ENCODE measurements around the gene RPS6KA6.

Gene RPS6KA6

DNA sequence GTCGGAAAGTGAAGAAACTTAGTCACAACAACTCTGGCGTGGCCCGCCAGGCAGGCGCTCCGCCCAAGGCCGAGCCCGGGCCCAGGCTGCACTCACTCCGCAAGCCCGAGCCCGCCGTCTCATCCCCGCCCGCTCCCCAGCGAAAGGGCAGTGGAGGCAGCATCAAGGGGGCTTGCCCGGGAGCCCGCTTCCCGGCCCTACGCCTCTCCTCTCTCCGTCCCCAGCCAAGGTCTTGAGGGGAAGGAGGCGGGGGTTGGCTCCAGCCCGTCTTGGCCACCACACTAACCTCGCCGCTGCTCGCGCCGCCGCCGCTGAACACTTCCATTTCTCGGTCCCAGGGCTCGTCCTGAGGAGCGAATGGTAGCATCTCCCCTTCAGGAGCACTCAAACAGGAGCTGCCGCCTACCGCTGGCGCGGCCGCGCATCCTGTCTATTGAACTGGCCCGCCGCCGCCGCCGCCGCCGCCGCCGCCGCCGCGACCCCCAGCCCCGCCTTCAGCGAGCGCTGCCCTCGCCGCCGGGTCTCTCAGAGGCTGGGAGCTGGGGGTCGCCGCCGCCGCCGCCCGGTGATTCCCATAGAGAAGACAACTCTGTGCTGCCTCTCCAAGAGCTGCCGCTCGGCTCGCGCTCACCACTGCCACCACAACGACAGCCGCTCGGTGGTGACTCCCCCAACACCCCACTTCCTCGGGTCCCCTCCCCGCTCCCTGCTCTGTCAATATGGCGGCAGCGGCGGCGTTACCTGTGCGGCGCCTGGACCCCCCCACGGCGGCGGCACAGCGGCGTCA is at the start of gene RPS6KA6:
Gene RPS6KA6, minus strand, starts transcription at position 667 of the 787 bp plus-strand sequence. Its CDS starts 300 bp downstream, at position 367.
- no peak for DNase-seq

GRCh38 chrX:84224741-84225140 is 36.7 kb upstream of the RPS6KA6 start:
- DNase-seq, result no peak

- no peak for DNase-seq
These were observed 35.3 kb upstream of the RPS6KA6 start for GRCh38 chrX:84223261-84223660.

DNA sequence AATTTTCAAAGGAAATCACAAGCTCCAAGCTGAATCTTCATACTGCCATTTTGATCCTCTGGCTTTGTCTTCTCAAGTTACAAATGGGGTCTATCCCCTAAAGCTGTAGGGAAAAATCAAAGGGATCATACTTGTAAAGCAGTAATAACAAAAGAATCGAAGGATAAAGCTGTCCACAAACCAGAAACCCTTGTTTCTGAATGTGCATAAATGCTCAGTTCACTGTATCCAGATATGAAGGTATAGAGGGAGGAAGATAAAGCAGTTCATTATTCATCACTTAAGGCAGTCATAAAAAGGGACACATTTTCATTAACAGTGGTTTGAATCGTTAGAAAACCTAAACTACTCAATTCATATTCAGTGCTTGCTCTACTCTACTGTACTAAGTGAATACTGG is 33.2 kb upstream of the RPS6KA6 start:
- DNase-seq, result no peak

DNA sequence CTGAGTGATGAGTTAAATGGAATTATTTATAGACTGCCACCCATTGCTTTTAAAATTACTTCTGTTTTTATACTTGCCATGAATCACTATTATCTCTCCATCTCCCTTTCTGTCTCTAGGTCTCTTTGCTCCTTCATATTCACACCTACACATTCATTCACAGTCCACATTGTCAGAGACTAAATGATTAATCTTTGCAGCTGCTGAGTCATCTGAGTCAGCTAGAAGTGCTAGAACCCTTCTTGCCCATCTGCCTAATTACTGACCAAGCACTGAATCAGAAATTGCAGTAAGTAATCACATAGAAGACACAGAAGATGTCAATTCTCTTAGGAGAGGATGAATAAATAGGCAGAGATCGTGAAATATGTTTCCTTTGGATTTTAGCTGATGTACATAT is 31.6 kb upstream of the RPS6KA6 start:
- peak; percentile 7 for DNase-seq

- DNase-seq, result peak; percentile 33
These were observed 30.7 kb upstream of the RPS6KA6 start for GRCh38 chrX:84218726-84219125.

- DNase-seq, result no peak
These were observed 28.9 kb upstream of the RPS6KA6 start for GRCh38 chrX:84216881-84217280.

DNA sequence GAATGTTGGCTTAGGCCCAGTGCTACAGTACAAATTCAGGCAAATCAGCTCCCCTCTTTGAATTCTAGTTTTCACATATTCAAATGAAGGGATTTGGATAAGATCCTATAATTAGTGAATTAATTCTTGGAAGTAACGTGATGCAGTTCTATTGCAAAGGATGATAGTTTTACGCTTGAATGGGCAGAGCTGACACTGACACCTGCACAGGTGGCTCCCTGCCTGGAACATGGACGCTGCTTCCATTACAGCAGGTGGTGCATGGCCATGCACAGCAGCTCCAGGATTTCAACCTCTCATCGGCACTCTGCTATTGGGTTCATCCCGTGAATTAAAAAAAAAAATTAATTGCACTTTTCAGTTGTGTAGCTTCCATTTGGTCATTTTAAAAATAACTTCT is 28.4 kb upstream of the RPS6KA6 start:
- peak; percentile 29 for DNase-seq

GRCh38 chrX:84205276-84205675 is 17.3 kb upstream of the RPS6KA6 start:
- no peak for DNase-seq

- DNase-seq, result no peak
These were observed 11.7 kb upstream of the RPS6KA6 start for GRCh38 chrX:84199688-84200087.

- no peak for DNase-seq
These were observed 9.6 kb upstream of the RPS6KA6 start for GRCh38 chrX:84197550-84197949.

DNA sequence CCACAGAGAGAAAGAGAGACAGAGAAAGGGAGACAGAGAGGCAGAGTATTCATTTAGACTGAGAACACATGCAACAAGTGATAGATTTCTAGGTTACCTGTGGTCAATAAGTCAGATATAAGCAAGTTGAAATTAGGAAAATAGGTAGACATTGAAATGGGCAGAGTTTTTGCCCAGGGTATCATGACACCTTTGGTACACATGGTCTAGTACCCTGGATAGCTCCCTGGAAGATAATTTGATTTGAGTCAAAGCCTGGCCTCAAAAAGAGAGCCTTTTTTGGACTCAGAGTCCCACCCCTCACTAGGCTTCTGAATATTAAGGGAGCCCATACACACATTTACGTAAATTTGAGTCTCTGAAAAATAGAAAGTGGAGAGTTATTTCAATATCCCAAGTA is 4.0 kb upstream of the RPS6KA6 start:
- no peak for DNase-seq

DNA sequence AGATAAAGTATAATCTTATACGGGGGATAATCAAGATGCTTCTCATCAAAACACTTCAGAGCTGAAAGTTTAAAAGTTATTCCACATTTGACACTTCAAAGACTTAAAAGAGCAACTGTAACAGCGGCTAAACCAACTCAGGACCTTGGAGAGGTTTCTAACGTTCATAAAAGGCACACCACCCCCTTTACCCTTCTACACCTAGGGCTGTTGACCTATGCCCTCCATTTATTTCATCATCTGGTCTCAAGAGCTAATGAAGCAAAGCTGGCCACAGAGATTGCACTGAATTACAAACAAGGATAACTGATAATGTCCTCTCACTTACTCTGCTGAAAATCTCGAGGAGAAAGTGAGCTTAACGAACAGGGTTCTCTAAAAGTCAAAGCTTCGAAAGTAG is 1.1 kb upstream of the RPS6KA6 start:
- no peak for DNase-seq

DNA sequence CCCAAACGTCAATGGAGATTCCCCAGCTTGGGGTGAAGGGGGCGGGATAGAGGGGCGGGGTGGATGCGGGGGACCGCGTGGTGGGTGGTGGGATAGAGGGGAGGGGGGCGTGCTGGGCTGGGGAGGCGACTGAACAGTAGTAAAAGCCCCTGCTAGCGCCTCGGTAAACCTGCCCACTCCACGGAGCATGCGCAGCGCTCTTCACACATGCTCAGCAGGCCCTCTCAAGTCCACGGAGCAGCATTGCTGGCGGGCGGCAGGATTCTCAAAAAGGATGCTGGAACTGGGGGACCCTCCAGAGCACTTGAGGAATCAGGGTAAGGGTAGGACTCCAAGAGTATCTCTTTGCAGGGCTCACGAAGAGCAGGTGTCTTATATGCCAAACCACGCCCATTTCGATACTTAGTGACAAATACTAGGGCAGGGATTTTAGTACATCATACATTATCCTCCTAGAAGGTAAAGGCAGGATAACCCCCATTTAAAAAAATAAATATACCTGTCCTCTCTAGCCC is 378 bp upstream of the RPS6KA6 start:
- peak; percentile 77 for DNase-seq

- DNase-seq, result no peak
These were observed 1.1 kb downstream of the RPS6KA6 start for GRCh38 chrX:84186603-84187532.

- DNase-seq, result no peak
These were observed 5.5 kb downstream of the RPS6KA6 start for GRCh38 chrX:84182516-84182915.

- DNase-seq, result no peak
These were observed 12.0 kb downstream of the RPS6KA6 start for GRCh38 chrX:84175958-84176357.

GRCh38 chrX:84175274-84175673 is 12.7 kb downstream of the RPS6KA6 start:
- no peak for DNase-seq

- DNase-seq, result no peak
These were observed 13.7 kb downstream of the RPS6KA6 start for GRCh38 chrX:84174348-84174747.

DNA sequence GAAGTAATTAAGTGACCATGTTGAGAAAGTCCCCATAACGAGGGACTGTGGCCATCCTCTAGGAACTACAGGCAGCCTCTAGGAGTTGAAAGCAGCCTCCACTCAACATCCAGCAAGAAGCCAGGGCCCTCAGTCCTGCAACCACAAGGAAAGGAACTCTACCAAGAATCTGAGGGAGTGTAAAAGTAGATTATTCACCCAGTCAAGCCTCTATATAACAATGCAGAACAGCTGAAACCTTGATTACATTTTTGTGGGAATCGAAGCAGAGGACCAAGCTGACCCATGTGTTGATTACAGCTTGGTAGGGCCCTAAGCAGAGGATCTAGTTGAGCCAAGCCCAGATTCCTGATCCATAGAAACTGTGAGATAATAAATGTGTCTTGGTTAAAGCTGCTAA is 17.1 kb downstream of the RPS6KA6 start:
- no peak for DNase-seq

DNA sequence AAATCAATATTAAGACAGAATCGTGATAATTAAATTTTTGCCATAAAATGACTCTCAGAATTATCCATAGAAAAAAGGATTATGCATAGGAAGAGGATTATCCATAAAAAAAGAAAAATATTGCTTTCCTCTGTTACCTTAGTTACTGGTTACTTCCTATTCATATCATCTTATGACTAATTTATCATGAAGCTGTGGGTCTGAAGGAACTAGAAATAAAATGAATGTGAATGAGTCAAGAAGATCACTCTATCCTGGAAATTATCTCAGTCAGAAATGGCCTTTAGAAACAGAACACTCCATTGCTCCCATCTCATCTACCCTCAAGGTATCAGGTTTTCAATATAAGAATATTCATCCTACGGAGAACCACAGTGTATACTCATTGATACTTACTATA is 19.4 kb downstream of the RPS6KA6 start:
- DNase-seq, result no peak

DNA sequence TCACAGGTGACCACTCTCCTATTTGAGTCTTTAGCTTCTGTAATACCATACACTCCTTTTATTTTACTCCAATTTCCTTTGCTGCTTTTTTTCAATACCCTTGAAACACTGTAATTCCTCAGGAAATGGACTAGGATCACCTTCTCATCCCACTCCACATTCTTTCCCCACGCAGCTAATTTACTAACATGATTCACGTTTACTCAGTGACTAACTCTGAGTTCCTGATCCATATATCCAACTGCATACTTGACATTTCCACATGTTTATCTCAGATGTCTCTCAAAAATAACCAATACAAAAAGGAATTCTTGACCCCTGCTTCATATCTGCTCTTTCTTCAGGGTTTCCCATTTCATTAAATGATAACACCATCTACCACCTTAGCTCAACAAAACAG is 19.9 kb downstream of the RPS6KA6 start:
- no peak for DNase-seq

GRCh38 chrX:84165711-84166110 is 22.3 kb downstream of the RPS6KA6 start:
- no peak for DNase-seq

- no peak for DNase-seq
These were observed 25.6 kb downstream of the RPS6KA6 start for GRCh38 chrX:84162401-84162800.
